ENCODE data around the gene PPP2R3B.
"Not testable (repeated sequence)": the region's sequence is repeated elsewhere in the genome, so short reads cannot be mapped to it uniquely, and the experiment has no call there.

PPP2R3B gene

DNA sequence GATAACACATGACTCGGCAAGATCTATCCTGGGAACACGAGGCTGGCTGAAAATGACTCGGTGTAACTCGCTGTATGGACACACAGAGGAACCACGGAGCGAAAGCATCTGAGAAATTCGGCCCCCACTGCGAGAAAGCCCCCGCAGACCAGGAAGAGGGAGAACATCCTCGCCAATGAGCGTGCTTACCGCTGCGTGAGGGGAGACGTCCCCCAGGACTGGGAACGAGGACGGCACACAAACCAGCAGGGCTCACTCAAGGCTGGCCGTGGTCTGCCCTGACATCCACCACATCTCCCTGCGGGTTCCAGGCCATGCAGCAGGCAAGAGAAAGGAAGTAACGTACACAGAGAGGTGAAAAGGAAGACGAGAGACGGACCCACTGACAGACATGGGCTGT lies 50.5 kb downstream of the PPP2R3B start:
- no peak for DNase-seq

DNA sequence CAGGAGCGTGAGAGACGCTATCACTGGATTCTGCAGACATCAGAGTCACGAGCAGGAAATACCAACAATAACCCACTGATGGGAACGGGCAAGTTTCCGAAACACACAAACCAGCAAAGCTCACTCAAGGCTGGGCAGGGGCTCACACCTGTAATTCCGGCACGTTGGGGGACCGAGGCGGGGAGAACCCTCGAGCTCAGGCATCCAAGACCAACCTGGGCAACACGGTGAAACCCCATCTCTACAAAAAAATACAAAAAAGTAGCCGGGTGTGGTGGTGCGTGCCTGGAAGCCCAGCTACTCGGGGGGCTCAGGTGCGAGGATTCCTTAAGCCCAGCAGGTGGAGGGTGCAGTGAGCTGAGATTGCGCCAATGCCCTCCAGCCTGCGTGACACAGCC lies 51.0 kb downstream of the PPP2R3B start:
- no peak for DNase-seq

DNA sequence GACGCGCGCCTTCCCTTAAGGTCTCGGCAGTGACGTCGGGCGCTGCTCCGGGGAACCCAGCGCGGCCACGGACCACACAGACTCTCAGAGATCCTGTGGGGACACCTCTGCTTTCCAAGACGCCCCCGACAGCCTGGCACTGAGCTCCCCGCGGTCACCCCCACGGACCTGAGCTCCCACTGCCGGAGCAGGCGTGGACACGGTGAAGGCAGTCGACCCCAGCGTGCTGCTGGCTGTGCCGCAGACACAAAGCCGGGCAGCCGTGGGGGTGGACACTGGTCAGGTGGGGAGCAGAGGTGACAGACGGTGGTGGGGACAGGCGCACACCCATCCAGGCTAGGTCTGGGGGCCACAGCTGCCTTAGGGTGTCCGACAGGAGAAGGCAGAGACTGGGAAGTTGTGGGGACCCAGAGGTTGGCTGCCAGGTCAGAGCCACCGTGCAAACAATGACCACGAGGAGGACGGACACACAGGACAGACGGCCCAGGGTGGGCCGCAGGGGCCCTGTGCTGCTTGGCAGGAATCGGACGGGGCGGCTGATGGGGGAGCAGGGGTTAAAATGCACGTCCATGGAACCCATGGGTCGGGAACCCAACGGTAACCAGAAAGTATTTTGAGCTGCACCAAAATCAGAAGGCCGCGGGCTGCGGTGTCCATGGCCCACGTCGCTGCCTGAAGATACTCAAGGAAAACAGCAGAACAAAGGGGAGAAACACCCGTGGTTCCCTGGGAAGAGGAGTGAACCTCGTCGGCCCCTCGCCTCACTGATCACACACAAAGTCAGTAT lies 51.5 kb downstream of the PPP2R3B start:
- DNase-seq, result no peak

- no peak for DNase-seq
These were observed 52.3 kb downstream of the PPP2R3B start for GRCh38 chrX:334331-334891.

DNA sequence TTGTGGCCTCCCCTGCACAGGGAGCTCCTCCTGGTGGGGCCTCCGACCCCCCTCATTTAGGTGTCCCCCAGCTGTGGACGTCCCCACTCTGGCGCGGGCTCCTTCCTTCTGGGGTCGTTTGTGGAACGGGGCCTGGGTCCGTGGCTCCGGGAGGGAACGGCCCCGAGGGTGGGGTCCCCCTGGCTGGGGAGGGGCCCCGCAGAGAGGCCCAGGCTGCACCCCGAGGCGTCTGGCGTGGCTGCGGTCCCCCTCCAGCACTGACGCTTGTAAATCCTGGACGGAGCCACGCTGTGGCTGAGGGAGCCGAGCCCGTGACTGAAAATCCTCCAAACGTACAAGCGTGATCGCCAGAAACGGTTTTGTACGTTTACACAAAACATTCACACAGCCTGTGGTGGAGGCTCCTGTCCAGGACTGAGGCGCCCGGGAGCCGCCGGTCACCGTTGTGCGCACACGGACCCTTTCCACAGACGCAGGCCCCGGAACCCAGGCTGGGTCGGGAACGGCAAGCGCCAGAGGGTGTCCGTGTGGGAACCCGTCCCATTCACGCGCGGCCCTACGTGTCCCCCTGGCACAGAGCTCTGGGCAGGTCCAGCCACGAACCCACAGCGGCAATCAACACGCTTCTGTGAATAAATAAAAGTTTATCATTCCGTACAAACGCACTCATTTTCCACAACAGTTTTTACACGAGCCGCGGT lies 52.9 kb downstream of the PPP2R3B start:
- DNase-seq, result no peak

GRCh38 chrX:332916-333610 lies 53.6 kb downstream of the PPP2R3B start:
- no peak for DNase-seq

GRCh38 chrX:332496-332860 lies 54.2 kb downstream of the PPP2R3B start:
- no peak for DNase-seq

DNA sequence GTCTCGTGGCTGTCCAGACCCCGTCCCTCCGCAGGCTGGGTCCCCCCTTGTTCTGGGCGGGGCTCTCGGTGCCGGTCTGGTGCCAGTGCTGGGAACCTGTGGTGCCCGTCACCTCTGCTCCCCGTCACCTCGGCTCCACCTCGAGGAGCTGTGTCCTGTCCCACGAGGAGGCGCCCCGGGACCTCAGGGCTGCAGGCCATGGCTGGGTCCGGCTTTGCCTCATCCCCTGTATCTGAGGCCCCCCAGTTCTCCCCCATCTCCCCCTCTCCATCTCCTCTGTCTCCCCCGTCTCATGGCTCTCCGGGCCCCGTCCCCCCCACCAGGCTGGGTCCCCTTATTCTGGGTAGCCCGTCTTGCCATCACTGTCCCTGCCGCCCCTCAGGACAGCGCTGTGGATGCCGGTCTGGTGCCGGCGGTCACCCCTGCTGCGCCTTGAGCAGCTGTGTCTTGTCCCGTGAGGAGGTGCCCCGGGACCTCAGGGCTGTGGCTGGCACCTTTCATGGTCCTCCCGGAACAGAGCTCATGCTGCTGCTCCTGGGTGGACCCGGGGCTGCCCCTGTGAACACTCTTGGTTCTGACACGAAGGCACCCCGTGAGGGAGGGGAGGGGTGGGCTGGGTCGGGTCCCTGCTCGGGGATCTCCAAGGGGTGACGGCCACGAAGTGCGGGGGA lies 54.7 kb downstream of the PPP2R3B start:
- no peak for DNase-seq

GRCh38 chrX:331151-331824 lies 55.4 kb downstream of the PPP2R3B start:
- no peak for DNase-seq

GRCh38 chrX:330726-331150 lies 56.0 kb downstream of the PPP2R3B start:
- no peak for DNase-seq

- DNase-seq, result not testable (repeated sequence)
These were observed 56.5 kb downstream of the PPP2R3B start for GRCh38 chrX:330141-330725.

- DNase-seq, result no peak
These were observed 57.3 kb downstream of the PPP2R3B start for GRCh38 chrX:329291-329910.

DNA sequence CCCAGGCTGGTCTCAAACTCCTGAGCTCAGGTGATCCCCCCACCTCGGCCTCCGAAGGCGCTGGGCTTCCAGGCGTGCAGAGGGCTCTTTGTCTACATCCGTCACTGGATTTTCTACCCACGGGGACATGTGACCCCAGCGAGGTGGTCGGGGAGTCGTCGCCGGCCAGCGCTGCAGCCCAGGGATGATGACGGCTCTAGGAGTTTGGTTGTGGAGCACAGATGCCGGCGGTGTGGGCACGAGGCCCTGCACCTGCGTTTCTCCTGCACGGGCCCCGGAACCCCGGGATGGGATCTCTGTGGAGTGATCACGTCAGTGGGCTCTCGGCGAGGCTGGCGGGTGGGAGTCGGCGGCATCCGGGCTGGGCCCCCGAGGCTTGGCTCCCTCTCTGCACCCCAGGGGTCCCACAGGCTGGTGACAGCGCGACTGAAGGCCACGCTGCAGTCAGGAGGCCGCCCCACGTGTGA lies 59.0 kb downstream of the PPP2R3B start:
- no peak for DNase-seq

- not testable (repeated sequence) for DNase-seq
These were observed 62.0 kb downstream of the PPP2R3B start for GRCh38 chrX:324664-325063.

DNA sequence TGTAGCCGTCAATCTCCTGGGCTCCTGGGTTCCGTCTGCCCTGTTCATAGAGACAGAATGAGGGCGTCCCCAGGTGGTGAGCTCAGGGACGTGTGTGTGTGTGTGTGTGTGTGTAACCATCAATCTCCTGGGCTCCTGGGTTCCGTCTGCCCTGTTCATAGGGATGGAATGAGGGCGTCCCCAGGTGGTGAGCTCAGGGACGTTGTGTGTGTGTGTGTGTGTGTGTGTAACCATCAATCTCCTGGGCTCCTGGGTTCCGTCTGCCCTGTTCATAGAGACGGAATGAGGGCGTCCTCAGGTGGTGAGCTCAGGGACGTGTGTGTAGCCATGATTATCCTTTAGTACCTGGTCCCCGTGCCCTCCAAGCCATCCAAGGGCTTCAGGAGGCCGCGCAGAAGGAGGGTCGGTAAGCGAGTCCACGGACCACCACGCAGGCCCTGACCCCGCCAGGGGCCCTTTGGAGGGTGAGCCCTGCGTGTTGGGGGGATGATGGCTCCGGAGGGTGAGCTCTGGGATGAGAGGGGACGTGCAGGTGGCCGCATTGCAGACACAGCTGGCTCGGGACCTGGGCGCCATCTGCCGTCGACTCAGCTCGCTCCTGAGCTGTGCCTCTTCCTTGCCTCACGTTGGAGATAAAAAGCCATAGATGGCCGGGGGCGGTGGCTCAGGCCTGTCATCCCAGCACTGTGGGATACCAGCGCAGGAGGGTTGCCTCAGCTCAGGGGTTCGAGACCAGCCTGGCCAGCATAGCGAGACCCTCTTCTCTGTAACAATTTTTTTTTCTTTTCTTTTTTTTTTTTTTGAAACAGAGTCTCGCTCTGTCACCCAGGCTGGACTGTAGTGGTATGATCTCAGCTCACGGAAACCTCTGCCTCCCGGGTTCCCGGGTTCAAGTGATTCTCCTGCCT lies 62.7 kb downstream of the PPP2R3B start:
- DNase-seq, result no peak

DNA sequence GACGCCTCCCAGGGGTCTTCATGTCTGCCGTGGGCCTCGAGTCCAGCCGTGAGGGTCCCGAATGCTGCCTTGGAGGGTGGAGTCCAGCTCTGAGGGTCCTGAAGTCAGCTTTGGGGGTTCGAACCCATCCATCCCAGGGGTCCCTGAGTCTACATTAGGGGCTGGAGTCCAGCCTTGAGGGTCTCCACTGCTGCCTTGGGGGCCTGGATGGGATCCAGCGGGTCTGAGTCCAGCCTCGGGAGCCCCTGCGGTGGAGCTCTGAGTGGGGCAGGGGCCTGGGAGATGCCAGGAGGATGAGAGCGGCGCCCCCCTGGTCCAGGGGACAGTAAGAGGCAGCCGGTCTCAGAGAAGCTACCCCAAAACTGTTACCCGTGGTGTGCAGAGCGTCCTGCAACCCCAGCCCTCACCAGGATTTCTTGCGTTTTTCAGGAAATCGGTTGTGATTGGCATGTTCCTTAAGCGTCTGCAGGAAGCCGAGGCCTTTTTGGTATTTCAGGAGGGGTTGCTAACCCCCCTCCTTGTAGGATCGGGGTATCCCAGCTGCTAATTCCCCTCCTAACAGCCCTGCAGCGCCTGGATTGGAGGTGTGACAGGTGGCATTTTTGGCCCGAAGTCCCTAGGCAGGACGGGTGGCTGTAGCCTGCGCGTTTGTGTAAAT lies 66.5 kb downstream of the PPP2R3B start:
- DNase-seq, result no peak

DNA sequence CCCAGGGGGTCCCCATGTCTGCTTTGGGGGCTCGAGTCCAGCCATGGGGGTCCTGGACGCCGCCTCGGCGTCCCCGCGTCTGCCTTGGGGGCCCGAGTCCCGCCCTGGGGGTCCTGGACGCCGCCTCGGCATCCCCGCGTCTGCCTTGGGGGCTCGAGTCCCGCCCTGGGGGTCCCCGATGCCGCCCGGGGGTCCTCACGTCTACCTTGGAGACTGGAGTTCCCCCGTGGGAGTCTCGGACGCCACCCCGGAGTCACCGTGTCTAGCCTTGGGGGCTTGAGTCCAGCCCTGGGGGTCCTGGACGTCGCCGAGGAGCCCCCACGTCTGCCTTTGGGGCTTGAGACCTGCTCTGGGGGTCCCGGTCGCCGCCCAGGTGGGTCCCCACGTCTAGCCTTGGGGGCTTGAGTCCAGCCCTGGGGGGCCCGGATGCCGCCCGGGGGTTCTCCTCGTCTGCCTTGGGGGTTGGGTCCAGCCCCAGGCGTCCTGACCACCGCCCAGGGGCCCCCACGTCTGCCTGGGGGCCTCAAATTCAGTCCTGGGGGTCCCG lies 67.1 kb downstream of the PPP2R3B start:
- no peak for DNase-seq

- no peak for DNase-seq
These were observed 67.7 kb downstream of the PPP2R3B start, which contains the start of gene GTPBP6 for GRCh38 chrX:318739-319578. Gene GTPBP6 (minus strand): TSS chrX:318796. CDS start chrX:318787, 9 bp downstream.
